HG03066 (cell line): ENCODE measurements around the gene LIMS2.
A peak's percentile ranks its signal among the peaks of the same experiment; 100 is the strongest.

Experiments used
- ATAC-seq: cut with Tn5 transposase; IDR thresholded peaks from one replicate; pipeline ENCODE4 v1.9.1; 2021; ENCODE audit warnings: low read depth; ENCODE audit not compliant: unreplicated experiment

LIMS2 gene

DNA sequence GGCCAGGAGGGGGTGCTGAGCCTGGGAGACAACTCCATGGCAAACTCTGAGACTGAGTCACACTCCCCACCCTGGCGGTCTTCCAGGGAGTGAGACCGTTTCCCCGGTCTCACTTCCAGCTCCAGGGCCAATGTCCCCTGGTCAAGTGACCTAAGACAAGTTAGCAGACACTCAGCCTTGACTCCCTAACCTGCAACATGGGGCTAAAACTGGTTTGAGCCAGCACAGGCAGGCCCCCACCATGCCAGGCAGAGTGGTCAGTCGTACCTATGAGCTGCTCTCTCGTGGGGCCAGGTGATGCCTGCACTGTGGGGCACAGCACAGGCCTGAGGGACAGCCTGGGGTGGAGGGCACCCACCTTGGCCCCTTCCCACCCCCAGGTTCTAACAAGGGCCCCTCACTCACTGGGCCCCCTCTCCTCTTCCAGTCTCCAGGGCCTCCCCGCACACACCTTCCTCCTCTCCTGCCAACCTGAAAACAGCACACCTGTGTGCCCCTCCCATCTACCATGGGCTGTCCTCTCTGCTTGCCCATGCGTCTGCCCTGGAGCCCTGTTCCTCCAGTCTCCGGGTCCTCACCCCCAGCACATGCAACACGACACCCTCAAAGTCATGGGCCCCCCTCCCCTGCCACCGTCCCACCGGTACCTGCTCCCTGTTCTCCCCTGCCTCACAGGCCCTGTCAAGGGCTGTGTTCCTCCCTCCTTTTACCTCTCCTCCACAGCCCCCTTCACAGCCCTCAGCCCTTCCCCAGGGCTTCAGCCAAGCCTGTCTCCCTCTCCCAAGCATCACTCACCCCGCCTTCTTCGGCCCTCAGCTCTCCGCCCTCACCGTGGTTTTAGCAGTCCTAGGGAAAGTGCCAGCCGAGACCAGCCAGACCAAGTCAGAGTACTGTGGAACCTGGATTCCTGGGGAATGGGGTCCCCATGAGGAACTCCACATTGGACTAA is 27.8 kb downstream of the LIMS2 start:
- ATAC-seq, result no peak

GRCh38 chr2:127646487-127647241 is 28.7 kb downstream of the LIMS2 start:
- ATAC-seq, result no peak

DNA sequence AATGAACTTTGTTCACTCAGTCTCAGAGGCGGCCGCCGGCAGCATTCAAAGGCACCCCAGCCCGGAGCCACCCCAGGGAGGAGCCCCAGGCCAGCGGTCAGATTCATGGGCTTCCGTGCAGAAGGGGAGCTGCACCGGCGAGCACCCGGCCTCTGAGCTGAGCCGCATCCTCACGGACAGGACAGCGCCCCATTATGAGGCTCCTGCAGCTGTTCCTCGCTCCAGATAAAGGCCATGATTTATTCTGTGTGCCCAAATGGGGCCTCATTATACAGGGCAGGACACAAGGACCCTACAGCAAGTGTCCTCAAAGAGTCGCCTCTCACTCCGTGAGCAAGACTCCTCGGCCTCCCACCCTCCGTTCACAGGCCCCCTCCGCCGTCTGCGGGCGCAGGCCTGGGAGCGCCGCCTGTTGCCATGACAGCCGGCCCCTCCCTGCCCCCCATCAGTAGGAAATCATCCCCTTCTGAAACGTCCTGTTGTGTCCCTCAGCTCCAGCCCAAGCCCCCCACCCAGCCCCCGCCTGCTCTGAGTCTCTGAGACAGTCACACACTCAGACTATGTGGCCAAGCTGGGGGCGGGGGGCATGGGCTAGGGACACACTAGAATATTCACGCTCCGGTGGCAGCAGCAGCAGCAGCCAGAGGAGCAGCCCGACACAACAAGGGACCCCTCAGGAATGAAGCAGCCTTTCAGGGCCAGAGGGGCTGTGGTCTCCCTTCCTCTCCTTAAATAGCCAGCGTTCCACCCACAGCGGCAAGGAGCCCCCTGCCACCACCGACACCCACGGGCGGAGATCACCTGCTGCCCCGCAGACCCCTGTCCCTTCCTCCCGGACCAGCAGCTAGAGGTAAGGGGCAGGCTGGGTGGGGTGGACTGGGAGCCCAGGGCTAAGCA is 29.7 kb downstream of the LIMS2 start, which contains the start of gene GPR17:
TSS of gene GPR17 (plus strand) at position 759 of the 897 bp plus-strand sequence. CDS start 4,583 bp downstream, outside the sequence.
- ATAC-seq, result no peak

GRCh38 chr2:127645026-127645394 is 30.3 kb downstream of the LIMS2 start:
- no peak for ATAC-seq

DNA sequence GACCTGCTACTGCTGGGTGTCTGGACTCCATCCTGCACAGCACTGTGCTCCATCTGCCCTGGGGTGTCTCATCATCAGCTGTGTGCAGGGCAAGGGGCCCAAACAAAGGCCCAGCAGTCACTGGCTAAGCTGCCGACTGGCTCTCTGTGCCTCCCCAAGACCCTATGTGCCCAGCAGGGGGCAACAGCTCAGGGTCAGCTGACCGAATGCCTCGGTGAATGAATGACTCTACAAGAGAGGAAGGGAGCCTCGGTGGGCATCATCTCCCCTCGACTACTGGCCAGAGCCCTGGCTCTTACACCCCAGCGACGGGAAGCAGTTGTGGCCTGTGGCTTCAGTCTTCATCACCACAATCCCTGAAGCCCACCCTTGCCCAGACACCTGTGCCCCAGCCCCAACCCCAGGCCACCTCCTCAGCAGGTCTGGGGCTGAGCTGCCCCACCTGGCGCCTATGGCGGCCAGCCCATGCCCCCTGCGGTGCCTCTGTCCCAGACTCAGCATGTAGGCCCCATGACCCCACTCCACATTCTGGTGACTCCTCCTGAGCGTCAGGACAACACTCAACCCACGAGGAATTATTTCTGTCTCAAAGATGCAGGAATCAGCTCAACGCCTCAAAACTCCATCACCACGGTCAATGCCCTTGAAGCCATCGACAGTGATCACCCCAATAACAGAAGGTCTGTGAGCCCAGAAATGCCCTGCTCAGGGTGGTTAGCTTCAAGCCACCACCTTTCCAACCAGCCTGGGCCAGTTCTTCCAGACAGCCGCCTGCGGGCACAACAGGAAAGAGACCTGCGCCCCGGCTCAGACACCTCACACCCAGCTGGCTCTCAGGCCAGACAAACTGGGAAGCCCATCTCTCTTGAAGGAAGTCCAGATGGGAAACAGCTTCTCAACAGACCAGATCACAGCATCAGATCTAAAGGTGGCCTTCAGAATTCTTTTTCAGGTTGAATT is 31.0 kb downstream of the LIMS2 start:
- no peak for ATAC-seq

DNA sequence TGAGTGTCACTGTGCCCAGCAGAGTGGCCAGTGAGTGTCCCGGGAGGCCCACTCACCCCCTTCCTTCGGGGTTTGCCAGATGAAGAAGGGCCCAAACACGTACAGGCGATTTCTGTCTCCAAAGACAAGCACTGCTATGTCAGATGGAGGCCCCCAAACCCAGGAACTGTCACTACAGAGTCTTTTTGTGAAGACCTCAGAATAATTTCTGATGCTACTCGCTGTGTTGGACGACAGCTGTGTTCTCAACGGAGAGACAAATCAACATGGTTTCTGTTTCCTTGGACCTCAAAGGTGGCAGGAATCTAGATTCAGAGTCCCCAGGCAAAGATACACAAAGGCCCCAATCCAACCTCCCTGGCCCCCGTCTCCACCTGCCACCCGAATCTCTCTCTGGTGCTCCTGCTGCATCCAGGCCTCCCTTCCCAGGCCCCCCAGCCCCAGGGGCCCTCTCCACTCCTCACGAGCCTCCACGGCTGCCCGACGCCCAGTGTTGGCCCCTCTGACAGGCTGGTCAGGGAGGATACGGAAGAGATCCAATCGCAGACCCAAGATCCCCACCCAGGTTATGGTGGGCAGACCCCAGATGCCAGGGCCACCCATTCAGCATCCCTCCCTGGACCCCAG is 31.8 kb downstream of the LIMS2 start:
- ATAC-seq, result no peak

- ATAC-seq, result no peak
Measured at GRCh38 chr2:127642706-127643438, 32.5 kb downstream of the LIMS2 start.

DNA sequence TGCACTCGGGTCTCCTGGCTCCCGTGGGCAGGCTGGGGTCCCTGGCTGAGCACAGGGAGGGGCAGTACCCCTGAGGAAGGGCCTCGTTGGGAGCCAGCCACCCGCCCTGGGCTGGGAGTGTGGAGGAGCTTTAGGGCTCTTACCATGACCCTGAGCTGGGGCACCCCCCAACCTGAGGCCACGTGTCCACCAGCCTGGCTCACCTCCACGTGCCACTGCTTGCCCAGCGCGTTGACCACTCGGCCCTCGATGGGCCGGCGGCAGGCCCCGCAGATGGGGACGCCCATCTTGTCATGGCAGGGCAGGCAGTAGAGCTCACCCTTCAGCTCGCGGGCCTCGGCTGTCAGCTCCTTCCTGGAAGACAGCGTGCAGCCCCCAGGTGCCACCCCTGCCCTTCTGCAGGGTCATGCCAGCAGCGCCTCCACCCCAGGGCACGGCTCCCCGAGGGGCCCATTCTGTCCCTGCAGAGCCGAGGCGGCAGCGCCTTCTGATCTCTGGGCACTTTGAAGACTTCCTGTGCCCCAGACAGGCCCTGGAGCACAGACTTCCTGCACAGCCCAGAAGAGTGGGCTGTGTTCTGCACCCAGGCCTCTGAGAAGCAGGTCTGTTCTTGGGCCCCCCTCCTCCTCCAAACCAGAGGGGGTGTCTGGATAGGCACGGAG is 33.4 kb downstream of the LIMS2 start:
- no peak for ATAC-seq

- no peak for ATAC-seq
Measured at GRCh38 chr2:127641133-127641532, 34.2 kb downstream of the LIMS2 start.

- peak; percentile 60 for ATAC-seq
Measured at GRCh38 chr2:127640082-127641072, 35.0 kb downstream of the LIMS2 start.

DNA sequence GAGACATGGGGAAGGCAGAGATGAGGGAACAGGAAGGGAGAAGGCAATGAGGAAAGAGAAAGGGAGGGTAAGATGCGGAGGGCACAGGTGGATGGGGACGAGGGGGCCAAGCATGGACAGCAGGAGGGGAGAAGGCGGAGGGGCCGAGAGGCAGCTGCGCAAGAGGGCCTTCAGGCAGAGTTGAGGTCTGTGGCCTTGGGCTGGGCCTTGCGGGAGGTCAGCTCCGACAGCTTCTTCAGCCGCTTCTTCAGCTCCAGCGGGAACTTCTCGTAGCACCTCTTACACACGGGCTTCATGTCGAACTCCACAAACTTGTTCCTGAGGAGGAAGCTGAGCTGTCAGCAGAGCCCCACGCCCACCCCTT is 36.2 kb downstream of the LIMS2 start:
- ATAC-seq, result no peak

- no peak for ATAC-seq
Measured at GRCh38 chr2:127638361-127639110, 36.8 kb downstream of the LIMS2 start.

GRCh38 chr2:127637725-127638252 is 37.5 kb downstream of the LIMS2 start:
- ATAC-seq, result no peak

DNA sequence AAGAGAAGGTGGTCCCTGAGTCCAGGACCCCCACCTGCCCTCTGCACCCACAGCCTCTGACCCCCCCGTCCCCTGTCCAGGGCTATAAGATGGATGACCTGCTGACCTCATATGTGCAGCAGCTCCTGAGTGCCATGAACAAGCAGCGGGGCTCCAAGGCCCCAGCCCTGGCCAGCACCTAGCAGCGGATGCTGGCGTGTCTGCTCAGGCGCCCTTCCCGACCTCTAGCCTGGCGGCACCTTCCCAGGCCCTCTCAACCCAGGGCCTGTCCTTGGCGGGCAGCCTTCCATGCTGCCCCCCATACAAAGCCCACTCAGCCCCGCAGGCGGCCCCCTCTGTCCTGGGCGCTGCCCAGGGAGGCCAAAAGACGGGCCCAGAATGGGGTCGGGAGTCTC is 38.1 kb downstream of the LIMS2 start:
- ATAC-seq, result no peak
